NCI-H748 (cell line): ENCODE measurements around the gene PTDSS2.
"Not testable (repeated sequence)": the region's sequence is repeated elsewhere in the genome, so short reads cannot be mapped to it uniquely, and the experiment has no call there.

Experiments
- DNase-seq: peaks from one replicate; lab custom pipeline; 2025; ENCODE audit not compliant: unreplicated experiment; lab: John Stamatoyannopoulos, UW

The PTDSS2 gene

DNA sequence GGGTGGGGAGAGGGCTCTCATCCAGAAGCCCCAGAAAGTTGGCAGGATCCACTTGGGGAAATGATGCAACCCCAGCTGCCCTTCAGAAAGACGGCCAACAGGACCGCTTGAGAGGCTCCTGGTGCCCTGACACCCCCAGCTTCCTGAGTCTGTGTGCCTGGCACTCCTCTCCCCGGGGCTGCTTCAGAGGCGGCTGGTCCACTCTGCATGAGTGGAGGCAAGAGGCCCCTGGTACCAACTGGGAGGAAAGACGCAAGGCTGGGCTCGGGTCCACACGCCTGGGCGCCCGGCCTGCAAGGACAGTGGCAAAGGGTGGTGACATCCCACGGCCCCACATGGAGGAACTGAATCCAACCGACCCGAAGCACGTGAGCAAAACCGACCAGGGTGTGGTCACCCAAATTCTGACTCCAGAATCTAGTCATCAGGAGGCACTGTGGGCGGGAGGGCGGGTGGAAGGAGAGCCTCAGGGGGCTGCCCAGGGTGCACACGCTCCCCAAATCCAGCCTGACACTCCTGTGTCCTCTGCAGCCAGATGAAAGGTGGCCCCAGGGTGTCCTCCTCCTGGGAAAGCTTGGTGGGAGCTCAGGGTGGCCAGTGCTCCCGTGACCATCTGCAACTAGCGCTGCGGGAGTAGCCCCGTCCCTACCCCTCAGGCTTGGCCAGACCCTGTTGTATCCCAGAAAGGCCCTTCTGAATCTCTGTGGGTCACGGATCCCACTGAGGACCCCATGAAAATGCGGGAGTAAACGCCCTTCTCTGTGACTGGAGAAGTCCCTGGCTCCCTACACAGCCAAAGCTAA, 53.3 kb downstream of the PTDSS2 start:
- no peak for DNase-seq

DNA sequence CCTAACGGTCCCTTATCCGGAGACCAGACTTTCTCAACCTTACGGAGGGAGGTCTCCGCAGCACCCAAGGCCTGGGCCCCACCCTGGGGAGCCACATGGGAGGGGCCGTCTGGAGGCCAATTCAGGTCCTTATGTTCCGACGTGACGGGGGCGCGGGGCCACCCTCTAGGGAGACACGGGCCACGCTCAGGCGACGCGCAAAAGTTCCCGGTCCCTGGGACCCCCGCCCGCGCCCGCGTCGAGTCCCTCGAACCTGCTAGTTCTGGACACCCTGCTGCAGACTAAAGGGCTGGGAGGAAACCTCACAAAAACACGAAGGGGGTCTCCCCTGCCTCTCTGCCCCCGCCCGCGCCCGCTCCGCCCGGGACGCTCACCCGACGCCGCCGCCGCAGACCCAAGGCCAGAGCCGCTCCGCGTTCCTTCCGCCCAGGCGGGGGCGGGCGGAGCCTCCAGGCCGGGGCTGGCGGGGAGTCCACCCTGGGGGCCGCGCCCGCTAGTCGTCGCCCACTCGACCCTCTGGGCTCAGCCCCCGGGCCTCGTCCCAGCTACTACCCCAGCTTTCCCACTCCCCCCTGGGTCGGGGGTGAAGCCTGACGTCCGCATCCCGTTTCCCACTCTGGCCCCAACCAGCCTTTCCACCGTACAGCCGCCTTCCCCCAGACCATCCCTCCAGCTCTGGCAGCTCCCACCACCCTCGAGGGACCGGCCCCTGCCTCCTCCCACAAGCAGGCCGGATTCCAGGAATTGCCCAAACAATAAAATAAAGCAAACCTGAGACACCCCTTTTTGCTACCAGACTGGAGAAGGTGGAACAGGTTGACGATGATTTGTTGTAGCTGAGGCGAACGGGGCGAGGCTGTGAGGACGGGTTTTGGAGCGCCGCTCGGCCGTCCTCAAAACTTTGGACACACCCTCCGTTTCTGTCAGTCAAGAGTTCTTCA, 54.2 kb downstream of the PTDSS2 start:
- DNase-seq = no peak

GRCh38 chr11:504994-505344, 54.9 kb downstream of the PTDSS2 start:
- DNase-seq = no peak

DNA sequence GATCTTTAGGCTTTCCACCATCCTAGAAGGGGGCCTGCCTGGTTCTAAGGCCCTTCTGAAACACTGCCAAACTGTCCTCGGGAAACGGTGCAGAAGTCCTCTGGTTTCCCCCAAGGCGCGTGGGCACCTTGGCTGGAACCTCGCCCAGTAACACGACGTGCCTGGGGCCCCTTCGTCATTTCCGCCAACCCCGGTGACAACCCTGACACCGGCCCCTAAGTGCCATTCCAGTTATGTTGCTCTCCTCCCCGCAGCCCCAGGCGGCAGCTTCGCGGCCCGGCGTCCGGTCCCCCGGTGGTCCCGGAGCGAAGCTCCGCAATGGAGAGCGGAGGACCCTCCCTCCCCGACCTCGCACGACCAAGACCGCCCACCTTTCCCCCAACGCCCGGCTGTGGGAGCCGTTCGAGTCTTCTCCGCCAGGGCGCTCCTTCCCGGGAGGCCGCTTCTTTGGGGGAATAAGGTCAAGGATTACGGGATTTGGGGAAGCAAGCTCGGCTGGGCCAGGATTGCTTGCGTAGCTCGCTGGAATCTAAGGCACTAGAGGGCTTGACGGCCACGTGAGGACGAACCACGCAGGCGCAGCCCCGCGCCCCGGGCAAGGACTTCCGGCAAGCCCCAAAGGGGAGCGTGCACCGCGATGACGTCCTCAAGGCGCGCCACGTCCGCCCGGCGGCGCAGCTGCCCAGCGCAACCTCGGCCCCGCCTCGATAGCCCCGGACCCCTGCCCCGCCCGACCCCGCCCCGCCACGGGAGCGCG, 56.3 kb downstream of the PTDSS2 start:
- DNase-seq = peak; percentile 97

DNA sequence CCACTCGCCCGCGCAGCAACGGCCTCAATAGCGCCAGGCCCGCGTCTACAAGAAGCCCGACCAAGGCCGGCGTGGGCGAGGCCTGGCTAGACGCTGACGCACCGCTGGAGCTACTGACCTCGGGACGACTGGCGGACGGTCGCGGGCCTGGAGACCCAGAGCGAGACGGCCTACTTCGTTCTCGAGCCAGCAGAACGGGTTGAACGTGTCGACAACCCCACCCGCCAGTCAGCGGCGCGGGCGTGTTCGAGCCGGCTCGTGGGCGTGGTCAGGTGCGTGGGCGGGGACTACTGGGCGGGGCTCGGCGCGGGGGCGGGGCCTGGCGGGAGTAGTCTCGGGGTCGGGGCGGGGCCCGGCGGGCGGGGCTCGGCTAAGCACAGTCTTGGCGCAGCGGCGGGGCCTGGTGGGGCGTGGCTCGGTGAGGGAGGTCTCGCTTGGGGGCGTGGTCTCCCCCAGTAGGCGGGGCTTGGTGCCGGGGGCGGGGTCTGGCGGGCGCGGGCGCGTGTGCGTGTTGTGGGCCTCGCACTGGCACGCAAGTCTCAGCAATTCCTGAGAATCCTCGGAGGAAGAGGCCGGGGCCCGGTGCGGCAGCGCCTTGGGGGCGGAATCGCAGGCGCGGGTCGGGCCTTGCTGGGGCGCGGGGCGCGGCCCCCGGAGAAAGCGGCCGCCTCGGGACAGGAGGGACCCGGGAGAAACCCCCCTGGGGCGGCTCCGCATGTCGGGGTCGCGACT, 57.1 kb downstream of the PTDSS2 start, which contains the start of gene RNH1:
TSS of gene RNH1 (minus strand) at position 248 of the 732 bp plus-strand sequence. CDS start 5,080 bp downstream, outside the sequence.
- peak; percentile 94 for DNase-seq

DNA sequence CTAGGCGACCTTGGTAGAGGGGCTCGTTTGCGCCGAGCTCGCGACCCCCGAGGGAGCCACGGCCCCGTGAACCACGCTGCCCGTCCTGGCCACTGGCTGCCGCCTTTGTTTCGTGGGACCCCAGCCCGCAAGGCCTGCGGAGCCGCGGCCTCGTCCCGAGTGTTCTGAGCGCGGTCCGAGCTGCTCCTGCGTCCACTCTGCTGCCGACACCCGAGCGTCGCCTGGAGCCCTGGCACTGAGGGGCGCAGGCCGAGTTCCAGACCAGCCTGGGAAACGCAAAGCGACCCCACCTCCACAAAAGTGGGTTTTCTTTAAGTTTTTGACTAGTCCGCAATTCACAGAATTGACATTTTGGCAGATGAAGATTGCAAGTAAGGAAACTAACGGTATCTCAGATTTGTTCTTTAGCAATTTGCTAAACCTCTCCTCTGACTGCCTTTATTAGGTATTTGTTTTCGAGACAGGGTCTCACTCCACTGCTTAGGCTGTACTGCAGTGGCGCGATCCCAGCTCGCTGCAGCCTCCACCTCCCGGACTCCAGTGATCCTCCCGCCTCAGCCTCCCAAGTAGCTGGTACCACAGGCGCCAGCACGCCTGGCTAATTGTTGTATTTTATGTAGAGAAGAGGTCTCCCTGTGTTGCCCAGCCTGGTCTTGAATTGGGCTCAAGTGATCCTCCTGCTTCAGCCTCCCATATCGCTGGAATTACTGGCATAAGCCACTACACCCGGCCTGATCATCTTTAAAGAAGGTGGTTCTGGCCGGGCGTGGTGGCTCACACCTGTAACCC, 57.8 kb downstream of the PTDSS2 start:
- DNase-seq = peak; percentile 37

GRCh38 chr11:508956-509355, 58.9 kb downstream of the PTDSS2 start:
- DNase-seq = no peak

DNA sequence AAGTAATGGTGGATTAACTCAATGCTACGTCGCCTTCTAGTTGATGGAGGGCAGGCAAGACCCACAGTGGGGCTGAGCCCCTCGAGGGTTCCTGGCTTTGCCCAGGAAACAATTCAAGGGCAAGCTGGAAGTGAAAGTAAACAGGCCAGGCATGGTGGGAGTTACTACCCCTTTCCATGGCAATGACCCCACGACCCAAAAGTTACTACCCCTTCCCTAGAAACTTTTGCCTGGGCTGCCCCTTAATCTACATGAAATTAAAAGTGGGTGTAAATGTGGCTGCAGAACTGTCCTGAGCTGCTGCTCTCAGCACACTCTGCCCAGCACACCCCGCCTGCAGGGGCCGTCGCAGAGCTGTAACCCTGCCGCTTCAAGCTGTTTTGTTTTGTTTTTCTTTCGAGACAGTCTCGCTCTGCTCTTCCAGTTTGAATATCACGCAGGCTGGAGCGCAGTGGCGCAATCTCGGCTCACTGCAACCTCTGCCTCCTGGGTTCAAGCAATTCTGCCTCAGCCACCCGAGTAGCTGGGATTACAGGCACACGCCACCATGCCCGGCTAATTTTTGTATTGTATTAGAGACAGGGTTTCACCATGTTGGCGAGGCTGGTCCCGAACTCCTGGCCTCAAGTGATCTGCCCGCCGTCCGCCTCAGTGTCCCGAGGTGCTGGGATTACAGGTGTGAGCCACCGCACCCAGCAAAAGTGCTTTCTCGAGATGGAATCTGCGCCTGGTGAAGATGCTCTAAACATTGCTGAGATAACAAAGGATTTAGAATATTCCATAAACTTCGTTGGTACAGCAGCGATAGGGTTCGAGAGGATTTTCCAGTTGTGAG, 62.9 kb downstream of the PTDSS2 start:
- DNase-seq = no peak

- DNase-seq = no peak
Measured at GRCh38 chr11:514606-515005, 64.5 kb downstream of the PTDSS2 start.

- no peak for DNase-seq
Measured at GRCh38 chr11:515131-515530, 65.1 kb downstream of the PTDSS2 start.

GRCh38 chr11:516400-516799, 66.3 kb downstream of the PTDSS2 start:
- DNase-seq = no peak

DNA sequence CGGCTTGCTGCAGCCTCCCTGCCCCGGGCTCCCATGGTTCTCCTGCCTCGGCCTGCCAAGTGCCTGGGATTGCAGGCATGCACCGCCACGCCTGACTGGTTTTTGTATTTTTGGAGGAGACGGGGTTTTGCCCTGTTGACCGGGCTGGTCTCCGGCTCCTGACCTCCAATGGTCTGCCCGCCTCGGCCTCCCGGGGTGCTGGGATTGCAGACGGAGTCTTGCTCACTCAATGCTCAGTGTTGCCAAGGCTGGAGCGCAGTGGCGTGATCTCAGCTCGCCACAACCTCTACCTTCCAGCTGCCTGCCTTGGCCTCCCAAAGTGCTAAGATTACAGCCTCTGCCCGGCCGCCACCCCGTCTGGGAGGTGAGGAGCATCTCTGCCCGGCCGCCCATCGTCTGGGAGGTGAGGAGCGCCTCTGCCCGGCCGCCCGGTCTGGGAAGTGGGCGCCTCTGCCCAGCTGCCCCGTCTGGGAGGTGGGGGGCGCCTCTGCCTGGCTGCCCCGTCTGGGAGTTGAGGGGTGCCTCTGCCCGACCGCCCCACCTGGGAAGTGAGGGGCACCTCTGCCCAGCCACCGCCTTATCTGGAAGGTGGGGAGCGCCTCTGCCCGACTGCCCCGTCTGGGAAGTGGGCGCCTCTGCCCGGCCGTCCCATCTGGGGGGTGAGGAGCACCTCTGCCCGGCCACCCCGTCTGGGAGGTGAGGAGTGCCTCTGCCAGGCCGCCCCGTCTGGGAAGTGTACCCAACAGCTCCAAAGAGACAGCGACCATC, 67.0 kb downstream of the PTDSS2 start:
- DNase-seq = not testable (repeated sequence)

DNA sequence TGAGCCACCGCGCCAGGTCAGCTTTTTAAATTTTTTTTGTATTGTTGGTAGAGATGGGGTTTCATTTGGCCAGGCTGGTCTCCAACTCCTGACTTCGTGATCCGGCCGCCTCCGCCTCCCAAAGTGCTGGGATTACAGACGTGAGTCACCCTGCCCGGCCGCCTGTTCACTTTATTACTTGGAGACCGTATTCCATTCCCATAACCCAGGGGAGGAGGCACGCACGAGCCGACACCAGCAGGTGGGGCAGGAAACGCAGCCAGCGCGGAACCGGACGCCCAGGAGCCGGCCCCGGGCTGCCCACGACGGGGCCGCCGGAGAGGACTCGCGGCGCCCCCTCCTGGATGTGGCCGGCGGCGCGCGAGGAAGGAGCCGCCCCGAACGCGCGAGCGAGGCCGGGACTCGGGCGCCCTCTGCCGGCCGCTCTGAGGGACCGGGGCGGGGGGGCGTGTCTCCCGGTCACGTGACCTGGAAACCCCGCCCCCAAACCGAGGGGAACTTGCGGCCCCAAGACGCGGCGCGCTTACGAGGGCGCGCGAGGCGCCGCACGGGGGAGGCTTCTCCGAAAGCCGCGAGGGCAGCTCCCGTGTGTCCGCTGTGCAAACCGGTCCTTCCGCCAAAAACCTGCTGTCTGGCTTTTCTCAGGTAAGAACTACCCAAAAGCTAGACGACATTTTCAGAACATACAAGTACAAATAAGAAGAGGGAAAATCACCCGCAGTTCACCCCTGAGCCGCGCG, 68.6 kb downstream of the PTDSS2 start:
- peak; percentile 84 for DNase-seq

GRCh38 chr11:520428-521176, 70.5 kb downstream of the PTDSS2 start:
- no peak for DNase-seq

- no peak for DNase-seq
Measured at GRCh38 chr11:521177-521688, 71.2 kb downstream of the PTDSS2 start.

DNA sequence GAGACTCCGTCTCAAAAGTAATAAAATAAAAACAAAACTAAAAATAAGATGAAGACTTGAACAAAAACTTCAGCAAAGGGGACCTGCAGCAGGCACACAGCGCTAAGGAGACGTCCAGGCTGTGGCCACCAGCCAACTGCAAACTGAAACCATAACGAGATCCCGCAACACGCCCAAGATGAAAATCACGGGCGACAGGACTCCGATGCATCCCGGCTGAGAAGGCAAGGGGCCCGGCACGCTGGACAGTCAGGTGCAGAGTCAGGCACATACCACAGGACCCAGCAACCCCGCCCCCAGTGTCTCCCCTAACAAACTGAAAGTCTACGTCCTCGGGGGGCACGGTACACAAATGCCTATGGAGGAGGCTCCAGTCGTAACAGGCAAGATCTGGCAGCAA, 76.1 kb downstream of the PTDSS2 start:
- DNase-seq = no peak
